ENCODE data around the gene CDH22. TPM values are rescaled to one million over a fixed set of nuclear protein-coding genes. Genes with fewer than 3 reads are reported as not detected.

Gene CDH22
- total RNA-seq, 3 donors from 2014 or later = 0.15 to 0.66 (median 0.16) TPM

DNA sequence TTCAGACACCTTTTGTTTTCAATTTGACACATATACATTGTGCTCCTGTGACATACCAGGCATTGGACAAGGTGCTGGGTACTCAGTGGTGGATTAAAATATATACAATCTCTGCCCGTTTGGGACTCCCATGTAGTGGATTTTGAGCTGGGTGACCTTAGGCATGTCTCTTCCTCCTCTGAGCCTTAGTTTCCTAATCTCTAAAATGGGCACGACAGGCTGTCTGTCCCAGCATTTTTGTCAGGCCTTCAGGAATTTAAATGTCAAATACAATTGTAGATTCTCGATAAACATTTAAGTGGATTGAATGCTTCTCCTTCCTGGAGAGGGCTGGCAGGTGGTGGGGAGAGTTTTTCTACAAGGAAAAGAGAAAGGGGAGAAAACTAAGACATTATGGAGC is 22.6 kb downstream of the CDH22 start:
- H3K9me3 ChIP-seq = no peaks in the 10 kb centered on the region
- H3K4me1 ChIP-seq = no peaks in the 10 kb centered on the region
- no peak for DNase-seq (ENCODE audit: low spot score in 2 of 2)
- intact Hi-C loops (cut with DNase I; ENCODE audit: low total_unique reads) = no loop called here
- TF ChIP-seq POLR2AphosphoS5 (IDR thresholded peaks at IDR 0.05) (no peak), POLR2A (IDR thresholded peaks at IDR 0.05) (no peak)
- H3K27ac ChIP-seq = no peak overlapping the region
- peaks cover 0 to 67% of the 10 kb centered on the region in 2 donors for H3K27me3 ChIP-seq
- no peaks in the 10 kb centered on the region for H3K36me3 ChIP-seq
- H3K4me3 ChIP-seq = no peak overlapping the region

DNA sequence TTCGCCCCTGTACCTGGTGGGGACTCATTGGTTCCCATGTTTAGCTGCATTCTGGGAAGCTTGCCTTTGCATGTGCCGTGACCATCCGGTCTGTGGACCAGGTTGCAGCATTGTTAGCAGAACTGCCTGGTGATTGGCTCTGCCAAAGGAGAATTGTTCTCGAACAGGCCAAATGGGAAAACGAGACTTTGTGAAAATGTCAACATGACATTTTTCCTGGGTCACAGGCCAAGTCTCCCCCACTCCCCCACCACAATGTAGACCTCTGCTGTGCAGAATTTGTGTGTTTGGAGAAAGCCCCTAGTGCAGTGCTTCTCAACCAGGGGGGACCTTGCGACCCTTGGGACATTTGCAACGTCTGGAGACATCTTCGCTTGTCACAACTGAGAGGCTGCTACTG is 23.2 kb downstream of the CDH22 start:
- Histone ChIP-seq H3K27me3 (peaks cover 0 to 71% of the 10 kb centered on the region in 2 donors), H3K4me1 (no peaks in the 10 kb centered on the region), H3K36me3 (no peaks in the 10 kb centered on the region), H3K27ac (no peak overlapping the region), H3K9me3 (no peaks in the 10 kb centered on the region), H3K4me3 (no peak overlapping the region)
- intact Hi-C loops (cut with DNase I; ENCODE audit: low total_unique reads) = no loop called here
- no peak for DNase-seq (ENCODE audit: low spot score in 2 of 2)
- no peak for TF ChIP-seq POLR2A (IDR thresholded peaks at IDR 0.05)
- TF ChIP-seq, protein P1, sequence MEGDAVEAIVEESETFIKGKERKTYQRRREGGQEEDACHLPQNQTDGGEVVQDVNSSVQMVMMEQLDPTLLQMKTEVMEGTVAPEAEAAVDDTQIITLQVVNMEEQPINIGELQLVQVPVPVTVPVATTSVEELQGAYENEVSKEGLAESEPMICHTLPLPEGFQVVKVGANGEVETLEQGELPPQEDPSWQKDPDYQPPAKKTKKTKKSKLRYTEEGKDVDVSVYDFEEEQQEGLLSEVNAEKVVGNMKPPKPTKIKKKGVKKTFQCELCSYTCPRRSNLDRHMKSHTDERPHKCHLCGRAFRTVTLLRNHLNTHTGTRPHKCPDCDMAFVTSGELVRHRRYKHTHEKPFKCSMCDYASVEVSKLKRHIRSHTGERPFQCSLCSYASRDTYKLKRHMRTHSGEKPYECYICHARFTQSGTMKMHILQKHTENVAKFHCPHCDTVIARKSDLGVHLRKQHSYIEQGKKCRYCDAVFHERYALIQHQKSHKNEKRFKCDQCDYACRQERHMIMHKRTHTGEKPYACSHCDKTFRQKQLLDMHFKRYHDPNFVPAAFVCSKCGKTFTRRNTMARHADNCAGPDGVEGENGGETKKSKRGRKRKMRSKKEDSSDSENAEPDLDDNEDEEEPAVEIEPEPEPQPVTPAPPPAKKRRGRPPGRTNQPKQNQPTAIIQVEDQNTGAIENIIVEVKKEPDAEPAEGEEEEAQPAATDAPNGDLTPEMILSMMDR (IDR thresholded peaks at IDR 0.05) = no peak

DNA sequence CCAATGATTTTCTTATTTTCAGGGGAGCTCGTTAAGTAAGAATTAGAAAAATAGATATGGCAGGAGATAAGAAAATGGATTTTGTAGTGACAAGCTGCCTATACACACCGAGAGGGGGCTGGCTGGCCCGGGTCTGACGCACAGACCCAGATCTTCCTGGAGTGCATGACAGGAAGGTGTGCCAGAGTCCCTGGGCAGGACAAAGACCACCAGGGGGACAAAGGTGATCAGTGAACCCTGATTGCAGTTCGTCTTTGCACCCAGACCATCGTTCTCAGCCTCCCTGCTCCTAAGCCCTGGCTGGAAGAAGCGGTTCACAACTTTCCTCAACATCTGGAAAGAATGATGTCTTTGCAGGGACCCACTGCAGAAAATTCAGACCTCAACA is 24.3 kb downstream of the CDH22 start:
- TF ChIP-seq POLR2AphosphoS5 (IDR thresholded peaks at IDR 0.05) (no peak), POLR2A (IDR thresholded peaks at IDR 0.05) (no peak)
- TF ChIP-seq, protein P1 (IDR thresholded peaks at IDR 0.05) = no peak
- no peak overlapping the region for H3K27ac ChIP-seq
- no peak for DNase-seq (ENCODE audit: low spot score in 2 of 2)
- no peaks in the 10 kb centered on the region for H3K4me1 ChIP-seq
- intact Hi-C loops (cut with DNase I; ENCODE audit: low total_unique reads) = loop anchor here (5.0 kb wide), 1 partner anchor 657 kb away; the partner anchor contains the start of gene WFDC10A
- no peaks in the 10 kb centered on the region for H3K36me3 ChIP-seq
- H3K27me3 ChIP-seq = peaks cover 0 to 76% of the 10 kb centered on the region in 2 donors
- H3K4me3 ChIP-seq = no peak overlapping the region
- no peaks in the 10 kb centered on the region for H3K9me3 ChIP-seq

DNA sequence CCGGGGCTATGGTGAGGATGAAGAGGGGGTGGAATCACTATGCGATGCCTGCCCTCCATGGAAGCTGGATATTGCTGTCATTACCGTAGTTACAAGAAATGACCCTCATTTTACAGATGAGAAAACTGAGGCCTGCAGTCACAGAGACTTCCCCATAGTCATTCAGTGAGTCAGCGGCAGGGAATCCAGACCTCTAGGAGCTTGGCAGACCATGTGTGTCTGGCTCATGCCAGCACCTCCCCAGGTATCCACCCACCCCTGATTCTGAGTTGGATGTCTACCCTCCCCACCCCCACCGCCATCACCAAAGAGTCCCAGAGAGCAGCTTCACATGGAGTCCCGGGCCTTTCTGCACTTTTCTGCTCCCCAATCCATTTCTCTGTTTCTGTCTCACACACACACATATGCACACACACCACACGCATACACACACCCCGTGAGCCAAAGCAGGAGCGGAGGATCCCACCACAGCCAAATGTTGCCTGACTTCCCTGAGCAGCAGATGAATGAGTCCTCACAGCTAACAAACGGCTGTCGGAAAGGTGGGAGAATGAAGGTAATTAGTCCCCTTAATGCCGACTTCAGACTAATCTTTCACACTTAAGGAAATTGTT is 24.8 kb downstream of the CDH22 start:
- Histone ChIP-seq H3K9me3 (no peaks in the 10 kb centered on the region), H3K36me3 (no peaks in the 10 kb centered on the region), H3K27me3 (peaks cover 0 to 78% of the 10 kb centered on the region in 2 donors), H3K27ac (no peak overlapping the region), H3K4me3 (no peak overlapping the region), H3K4me1 (no peaks in the 10 kb centered on the region)
- intact Hi-C loops (cut with DNase I; ENCODE audit: low total_unique reads) = loop anchor here (5.0 kb wide), 1 partner anchor 656 kb away; the partner anchor contains the start of gene WFDC10A
- DNase-seq (ENCODE audit: low spot score in 2 of 2) = no peak
- TF ChIP-seq POLR2AphosphoS5 (IDR thresholded peaks at IDR 0.05) = no peak

DNA sequence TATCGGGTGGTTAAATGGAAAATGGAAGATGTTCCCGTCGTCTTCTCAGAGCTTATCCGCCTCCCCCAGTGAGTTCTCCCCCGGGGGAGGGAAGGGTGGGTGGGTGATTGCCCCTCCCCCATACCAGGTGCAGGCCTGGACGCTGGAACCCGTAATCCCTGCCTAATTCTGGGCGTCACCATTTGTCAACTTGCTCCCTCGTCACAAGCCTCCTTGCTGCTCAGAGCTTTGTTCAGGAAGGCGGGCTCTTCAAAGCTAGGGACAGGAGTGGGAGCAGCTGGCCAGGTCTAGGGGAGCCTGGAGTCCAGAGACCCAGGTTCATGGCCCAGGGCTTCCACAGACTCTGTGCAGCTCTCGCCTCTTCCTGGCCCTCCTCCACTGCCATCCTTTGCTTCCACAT is 25.6 kb downstream of the CDH22 start:
- H3K36me3 ChIP-seq = no peaks in the 10 kb centered on the region
- no peak overlapping the region for H3K4me3 ChIP-seq
- DNase-seq (ENCODE audit: low spot score in 2 of 2) = no peak
- peaks cover 0 to 76% of the 10 kb centered on the region in 2 donors for H3K27me3 ChIP-seq
- intact Hi-C loops (cut with DNase I; ENCODE audit: low total_unique reads) = loop anchor here (5.0 kb wide), 1 partner anchor 655 kb away; the partner anchor contains the start of gene WFDC10A
- H3K4me1 ChIP-seq = no peaks in the 10 kb centered on the region
- no peak overlapping the region for H3K27ac ChIP-seq
- no peaks in the 10 kb centered on the region for H3K9me3 ChIP-seq
- TF ChIP-seq POLR2AphosphoS5 (IDR thresholded peaks at IDR 0.05) = no peak
- TF ChIP-seq, protein P1 (IDR thresholded peaks at IDR 0.05) = no peak
- no peak for TF ChIP-seq POLR2A (IDR thresholded peaks at IDR 0.05)

DNA sequence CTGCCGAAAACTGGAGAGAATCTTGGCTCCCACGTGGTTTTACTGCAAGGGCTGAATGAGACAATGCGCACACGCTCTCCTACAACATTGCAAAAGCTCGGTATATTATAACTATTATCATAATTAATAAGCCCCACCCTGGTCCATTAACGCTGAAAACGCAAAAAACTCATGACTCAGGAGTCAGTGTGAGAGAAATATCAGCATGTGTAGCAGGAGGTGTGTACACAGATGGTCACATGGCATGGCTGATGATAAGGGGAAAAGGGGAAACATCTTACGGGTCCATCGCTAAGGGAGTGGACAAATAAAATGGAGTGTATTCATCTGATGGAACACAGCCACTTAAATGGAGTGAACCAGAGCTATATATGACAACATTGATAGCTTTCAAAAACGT is 29.2 kb downstream of the CDH22 start:
- no peaks in the 10 kb centered on the region for H3K4me1 ChIP-seq
- no peak overlapping the region for H3K27ac ChIP-seq
- intact Hi-C loops (cut with DNase I; ENCODE audit: low total_unique reads) = no loop called here
- H3K27me3 ChIP-seq = peaks cover 0 to 55% of the 10 kb centered on the region in 2 donors
- H3K9me3 ChIP-seq = peaks cover 0 to under 1% of the 10 kb centered on the region in 2 donors
- DNase-seq (ENCODE audit: low spot score in 2 of 2) = no peak
- H3K4me3 ChIP-seq = no peak overlapping the region
- TF ChIP-seq POLR2AphosphoS5 (IDR thresholded peaks at IDR 0.05) (no peak), POLR2A (IDR thresholded peaks at IDR 0.05) (no peak)
- TF ChIP-seq, protein P1 (IDR thresholded peaks at IDR 0.05) = no peak
- H3K36me3 ChIP-seq = no peaks in the 10 kb centered on the region
